ENCODE results near the gene HOXD8. TPM values are rescaled to one million over a fixed set of nuclear protein-coding genes. Genes with fewer than 3 reads are reported as not detected.

HOXD8 gene
- total RNA-seq, 1 experiment from 2014 or later = 0.39 TPM

DNA sequence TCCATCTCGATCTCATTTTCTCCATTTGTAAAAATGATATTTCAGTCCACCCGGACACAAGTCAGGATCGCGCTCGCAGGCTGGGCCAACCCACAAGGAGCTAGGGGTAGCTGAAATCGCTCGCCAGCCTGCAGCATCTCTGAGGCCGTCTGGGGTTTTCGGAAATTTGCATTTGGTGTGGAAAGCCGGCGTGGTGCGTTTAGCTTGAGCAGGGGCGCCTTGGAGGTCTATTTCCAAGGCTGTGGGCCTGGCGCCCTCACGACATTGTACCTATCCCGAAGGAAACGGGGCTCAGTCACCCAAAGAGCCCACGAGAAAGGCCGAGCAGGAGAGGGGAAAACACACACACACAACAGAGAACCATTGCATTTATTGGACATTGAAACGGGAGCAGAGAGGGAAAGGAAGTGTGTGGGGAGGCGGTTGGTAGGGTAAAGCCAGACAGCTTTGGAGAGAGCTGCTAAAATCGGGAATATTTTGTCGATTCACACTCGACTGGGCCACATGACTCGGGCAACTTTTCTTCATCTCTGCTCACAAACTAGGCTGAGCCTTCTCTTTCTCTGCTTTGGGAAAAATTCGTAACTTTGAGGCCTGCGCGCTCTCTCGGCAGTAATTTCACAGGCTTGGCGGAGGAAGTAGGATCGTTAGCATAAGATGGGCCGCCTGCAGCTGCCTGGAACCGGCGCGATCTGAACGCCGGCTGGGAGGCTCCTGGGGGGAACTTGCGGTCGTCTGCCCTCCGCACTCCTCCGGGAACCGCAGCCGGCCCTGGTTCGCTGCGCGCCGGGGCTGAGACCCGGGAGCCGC is 1.1 kb upstream of the HOXD8 start:
- H3K9me3 ChIP-seq (ENCODE audit: insufficient read depth, low read depth) = no peaks in the 10 kb centered on the region
- no peaks in the 10 kb centered on the region for H3F3A ChIP-seq (ENCODE audit: insufficient read depth, low read depth)
- no peak overlapping the region for H3K4me3 ChIP-seq
- H3K4me2 ChIP-seq = no peak overlapping the region
- H3K9me2 ChIP-seq (ENCODE audit: insufficient read depth) = no peaks in the 10 kb centered on the region
- ChIA-PET CTCF (interaction anchor here (0.6 to 2.9 kb wide), 6 partner anchors 327 to 526 kb away, joined by 3 to 15 read pairs (median 10); no protein-coding TSS in a partner anchor), POLR2A (ENCODE audit: unreplicated experiment) (interaction anchor here (0.6 kb wide), 1 partner anchor 508 kb away, joined by 3 read pairs; no protein-coding TSS in a partner anchor)
- H3K79me2 ChIP-seq (ENCODE audit: low read depth) = no peaks in the 10 kb centered on the region
- H3K27me3 ChIP-seq (ENCODE audit: insufficient read depth, low read depth) = peaks cover 52% of the 10 kb centered on the region
- H3K36me3 ChIP-seq (ENCODE audit: low read depth) = no peaks in the 10 kb centered on the region
- DNase-seq = no peak
- H2AFZ ChIP-seq = no peak overlapping the region
- no peaks in the 10 kb centered on the region for H4K20me1 ChIP-seq (ENCODE audit: insufficient read depth)
- intact Hi-C loops (cut with micrococcal nuclease; ENCODE audit: unreplicated experiment) = loop anchor here (5.0 kb wide), 1 partner anchor 1204 kb away; no protein-coding TSS in a partner anchor
- BruUV-seq (replicated peaks) = no TSS peak
- no peak for TF ChIP-seq CTCF (conservative IDR thresholded peaks at IDR 0.05)
- no peak for TF ChIP-seq EZH2 (IDR thresholded peaks at IDR 0.05; ENCODE audit: low read depth)
- H3K27ac ChIP-seq = no peak overlapping the region
- H3K4me1 ChIP-seq (replicated peaks; ENCODE audit: insufficient read depth) = no peaks in the 10 kb centered on the region

DNA sequence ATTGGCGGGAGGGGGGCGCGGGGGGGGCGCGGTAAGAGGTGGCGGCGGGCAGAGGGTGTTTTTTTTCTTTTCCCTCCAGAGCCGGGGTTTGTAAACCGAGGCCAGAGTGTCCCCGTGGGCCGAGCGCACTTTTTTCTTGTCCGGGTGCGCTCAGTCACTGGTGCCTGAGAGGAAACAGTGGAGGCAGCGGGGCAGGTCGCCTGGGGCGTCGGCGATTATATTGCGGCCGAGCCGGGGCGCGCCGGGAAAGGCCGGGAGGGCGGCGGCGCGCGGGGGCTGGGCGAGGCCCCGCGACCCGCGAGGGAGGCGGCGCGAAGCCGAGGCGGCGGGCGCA is 275 bp downstream of the HOXD8 start:
- H3K4me3 ChIP-seq = no peak overlapping the region
- no peaks in the 10 kb centered on the region for H3F3A ChIP-seq (ENCODE audit: insufficient read depth, low read depth)
- peak in 1 of 2 experiments; percentile 34 for DNase-seq
- BruUV-seq (replicated peaks) = no TSS peak
- H3K9me3 ChIP-seq (ENCODE audit: insufficient read depth, low read depth) = no peaks in the 10 kb centered on the region
- H3K27me3 ChIP-seq (ENCODE audit: insufficient read depth, low read depth) = peaks cover 49% of the 10 kb centered on the region
- H3K36me3 ChIP-seq (ENCODE audit: low read depth) = no peaks in the 10 kb centered on the region
- no peak overlapping the region for H3K27ac ChIP-seq
- H3K4me1 ChIP-seq (replicated peaks; ENCODE audit: insufficient read depth) = no peaks in the 10 kb centered on the region
- H4K20me1 ChIP-seq (ENCODE audit: insufficient read depth) = no peaks in the 10 kb centered on the region
- no peaks in the 10 kb centered on the region for H3K79me2 ChIP-seq (ENCODE audit: low read depth)
- TF ChIP-seq EZH2 (IDR thresholded peaks at IDR 0.05; ENCODE audit: low read depth) (no peak), CTCF (conservative IDR thresholded peaks at IDR 0.05) (no peak)
- peak overlapping the region; percentile 12; the same call in 1 of the 2 replicates for H3K4me2 ChIP-seq
- CTCF ChIA-PET = interaction anchor here (1.0 kb wide), 1 partner anchor 424 kb away, joined by 3 read pairs; no protein-coding TSS in a partner anchor
- POLR2A ChIA-PET (ENCODE audit: unreplicated experiment) = no interaction called here
- H2AFZ ChIP-seq = no peak overlapping the region
- intact Hi-C loops (cut with micrococcal nuclease; ENCODE audit: unreplicated experiment) = loop anchor here (5.0 kb wide), 1 partner anchor 1203 kb away; no protein-coding TSS in a partner anchor
- H3K9me2 ChIP-seq (ENCODE audit: insufficient read depth) = no peaks in the 10 kb centered on the region

- H3K27ac ChIP-seq = no peak overlapping the region
- H3K4me2 ChIP-seq = peak overlapping the region; percentile 63
- no TSS peak for BruUV-seq (replicated peaks)
- ChIA-PET CTCF (interaction anchor here (0.6 to 1.6 kb wide), 3 partner anchors 424 to 521 kb away, joined by 3 to 5 read pairs (median 3); no protein-coding TSS in a partner anchor), POLR2A (ENCODE audit: unreplicated experiment) (interaction anchor here (0.5 to 0.6 kb wide), 2 partner anchors 486 to 963 kb away, joined by 6 to 8 read pairs; no protein-coding TSS in a partner anchor)
- H3K4me3 ChIP-seq = peak overlapping the region; percentile 32; the same call in 1 of the 2 replicates
- no peak overlapping the region; the same call in 1 of the 2 replicates for H2AFZ ChIP-seq
- no peaks in the 10 kb centered on the region for H3K9me2 ChIP-seq (ENCODE audit: insufficient read depth)
- H3F3A ChIP-seq (ENCODE audit: insufficient read depth, low read depth) = no peaks in the 10 kb centered on the region
- peaks cover 43% of the 10 kb centered on the region for H3K27me3 ChIP-seq (ENCODE audit: insufficient read depth, low read depth)
- H3K4me1 ChIP-seq (replicated peaks; ENCODE audit: insufficient read depth) = no peaks in the 10 kb centered on the region
- TF ChIP-seq CTCF (conservative IDR thresholded peaks at IDR 0.05) (no peak), EZH2 (IDR thresholded peaks at IDR 0.05; ENCODE audit: low read depth) (peak; percentile 97)
- H4K20me1 ChIP-seq (ENCODE audit: insufficient read depth) = no peaks in the 10 kb centered on the region
- peak in 1 of 2 experiments; percentile 36 for DNase-seq
- no peaks in the 10 kb centered on the region for H3K9me3 ChIP-seq (ENCODE audit: insufficient read depth, low read depth)
- H3K36me3 ChIP-seq (ENCODE audit: low read depth) = no peaks in the 10 kb centered on the region
- H3K79me2 ChIP-seq (ENCODE audit: low read depth) = no peaks in the 10 kb centered on the region
- intact Hi-C loops (cut with micrococcal nuclease; ENCODE audit: unreplicated experiment) = no loop called here
These were observed 847 bp downstream of the HOXD8 start for GRCh38 chr2:176130147-176130956.
